ENCODE results near the gene CCNQ.

DNA sequence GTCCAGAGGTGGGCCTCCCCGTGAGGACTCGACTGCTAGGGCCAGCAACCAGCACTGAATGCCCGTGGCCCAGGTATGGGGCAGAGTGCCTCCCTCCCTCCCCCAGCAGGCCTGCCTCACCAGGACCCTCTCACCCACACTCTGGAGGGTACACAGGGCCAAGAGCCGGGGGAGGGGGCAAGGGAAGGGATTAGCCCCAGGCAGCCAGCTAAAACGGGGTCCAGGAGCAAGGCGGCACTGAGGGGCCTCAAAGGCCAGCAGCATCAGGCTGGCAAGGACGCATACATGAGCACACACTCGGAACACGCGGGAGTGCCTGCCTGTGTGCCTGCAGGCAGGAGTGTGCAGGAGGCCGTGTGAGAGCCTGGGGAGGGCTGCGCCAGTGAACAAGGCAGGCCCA lies 29.7 kb upstream of the CCNQ start:
- TF ChIP-seq JUND (IDR thresholded peaks at IDR 0.05) (no peak), YY1 (IDR thresholded peaks at IDR 0.05) (no peak), GABPA (IDR thresholded peaks at IDR 0.05 in 1 of 2, conservative IDR thresholded peaks at IDR 0.05 in 1 of 2) (no peak), SP1 (IDR thresholded peaks at IDR 0.05) (no peak), TAF1 (conservative IDR thresholded peaks at IDR 0.05) (no peak), RAD21 (IDR thresholded peaks at IDR 0.05) (no peak), FOXA1 (IDR thresholded peaks at IDR 0.05) (no peak), FOXA2 (IDR thresholded peaks at IDR 0.05) (no peak)
- TF ChIP-seq, protein P1, sequence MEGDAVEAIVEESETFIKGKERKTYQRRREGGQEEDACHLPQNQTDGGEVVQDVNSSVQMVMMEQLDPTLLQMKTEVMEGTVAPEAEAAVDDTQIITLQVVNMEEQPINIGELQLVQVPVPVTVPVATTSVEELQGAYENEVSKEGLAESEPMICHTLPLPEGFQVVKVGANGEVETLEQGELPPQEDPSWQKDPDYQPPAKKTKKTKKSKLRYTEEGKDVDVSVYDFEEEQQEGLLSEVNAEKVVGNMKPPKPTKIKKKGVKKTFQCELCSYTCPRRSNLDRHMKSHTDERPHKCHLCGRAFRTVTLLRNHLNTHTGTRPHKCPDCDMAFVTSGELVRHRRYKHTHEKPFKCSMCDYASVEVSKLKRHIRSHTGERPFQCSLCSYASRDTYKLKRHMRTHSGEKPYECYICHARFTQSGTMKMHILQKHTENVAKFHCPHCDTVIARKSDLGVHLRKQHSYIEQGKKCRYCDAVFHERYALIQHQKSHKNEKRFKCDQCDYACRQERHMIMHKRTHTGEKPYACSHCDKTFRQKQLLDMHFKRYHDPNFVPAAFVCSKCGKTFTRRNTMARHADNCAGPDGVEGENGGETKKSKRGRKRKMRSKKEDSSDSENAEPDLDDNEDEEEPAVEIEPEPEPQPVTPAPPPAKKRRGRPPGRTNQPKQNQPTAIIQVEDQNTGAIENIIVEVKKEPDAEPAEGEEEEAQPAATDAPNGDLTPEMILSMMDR (IDR thresholded peaks at IDR 0.05; ENCODE audit: low read depth, low read length, missing input control): no peak
- TF ChIP-seq, protein P2, sequence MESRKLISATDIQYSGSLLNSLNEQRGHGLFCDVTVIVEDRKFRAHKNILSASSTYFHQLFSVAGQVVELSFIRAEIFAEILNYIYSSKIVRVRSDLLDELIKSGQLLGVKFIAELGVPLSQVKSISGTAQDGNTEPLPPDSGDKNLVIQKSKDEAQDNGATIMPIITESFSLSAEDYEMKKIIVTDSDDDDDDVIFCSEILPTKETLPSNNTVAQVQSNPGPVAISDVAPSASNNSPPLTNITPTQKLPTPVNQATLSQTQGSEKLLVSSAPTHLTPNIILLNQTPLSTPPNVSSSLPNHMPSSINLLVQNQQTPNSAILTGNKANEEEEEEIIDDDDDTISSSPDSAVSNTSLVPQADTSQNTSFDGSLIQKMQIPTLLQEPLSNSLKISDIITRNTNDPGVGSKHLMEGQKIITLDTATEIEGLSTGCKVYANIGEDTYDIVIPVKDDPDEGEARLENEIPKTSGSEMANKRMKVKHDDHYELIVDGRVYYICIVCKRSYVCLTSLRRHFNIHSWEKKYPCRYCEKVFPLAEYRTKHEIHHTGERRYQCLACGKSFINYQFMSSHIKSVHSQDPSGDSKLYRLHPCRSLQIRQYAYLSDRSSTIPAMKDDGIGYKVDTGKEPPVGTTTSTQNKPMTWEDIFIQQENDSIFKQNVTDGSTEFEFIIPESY (IDR thresholded peaks at IDR 0.05): no peak
- TF ChIP-seq, protein P3, sequence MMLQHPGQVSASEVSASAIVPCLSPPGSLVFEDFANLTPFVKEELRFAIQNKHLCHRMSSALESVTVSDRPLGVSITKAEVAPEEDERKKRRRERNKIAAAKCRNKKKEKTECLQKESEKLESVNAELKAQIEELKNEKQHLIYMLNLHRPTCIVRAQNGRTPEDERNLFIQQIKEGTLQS (IDR thresholded peaks at IDR 0.05): no peak
- TF ChIP-seq, protein P4, sequence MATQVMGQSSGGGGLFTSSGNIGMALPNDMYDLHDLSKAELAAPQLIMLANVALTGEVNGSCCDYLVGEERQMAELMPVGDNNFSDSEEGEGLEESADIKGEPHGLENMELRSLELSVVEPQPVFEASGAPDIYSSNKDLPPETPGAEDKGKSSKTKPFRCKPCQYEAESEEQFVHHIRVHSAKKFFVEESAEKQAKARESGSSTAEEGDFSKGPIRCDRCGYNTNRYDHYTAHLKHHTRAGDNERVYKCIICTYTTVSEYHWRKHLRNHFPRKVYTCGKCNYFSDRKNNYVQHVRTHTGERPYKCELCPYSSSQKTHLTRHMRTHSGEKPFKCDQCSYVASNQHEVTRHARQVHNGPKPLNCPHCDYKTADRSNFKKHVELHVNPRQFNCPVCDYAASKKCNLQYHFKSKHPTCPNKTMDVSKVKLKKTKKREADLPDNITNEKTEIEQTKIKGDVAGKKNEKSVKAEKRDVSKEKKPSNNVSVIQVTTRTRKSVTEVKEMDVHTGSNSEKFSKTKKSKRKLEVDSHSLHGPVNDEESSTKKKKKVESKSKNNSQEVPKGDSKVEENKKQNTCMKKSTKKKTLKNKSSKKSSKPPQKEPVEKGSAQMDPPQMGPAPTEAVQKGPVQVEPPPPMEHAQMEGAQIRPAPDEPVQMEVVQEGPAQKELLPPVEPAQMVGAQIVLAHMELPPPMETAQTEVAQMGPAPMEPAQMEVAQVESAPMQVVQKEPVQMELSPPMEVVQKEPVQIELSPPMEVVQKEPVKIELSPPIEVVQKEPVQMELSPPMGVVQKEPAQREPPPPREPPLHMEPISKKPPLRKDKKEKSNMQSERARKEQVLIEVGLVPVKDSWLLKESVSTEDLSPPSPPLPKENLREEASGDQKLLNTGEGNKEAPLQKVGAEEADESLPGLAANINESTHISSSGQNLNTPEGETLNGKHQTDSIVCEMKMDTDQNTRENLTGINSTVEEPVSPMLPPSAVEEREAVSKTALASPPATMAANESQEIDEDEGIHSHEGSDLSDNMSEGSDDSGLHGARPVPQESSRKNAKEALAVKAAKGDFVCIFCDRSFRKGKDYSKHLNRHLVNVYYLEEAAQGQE (IDR thresholded peaks at IDR 0.05): no peak
- TF ChIP-seq, protein P5, sequence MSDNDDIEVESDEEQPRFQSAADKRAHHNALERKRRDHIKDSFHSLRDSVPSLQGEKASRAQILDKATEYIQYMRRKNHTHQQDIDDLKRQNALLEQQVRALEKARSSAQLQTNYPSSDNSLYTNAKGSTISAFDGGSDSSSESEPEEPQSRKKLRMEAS (IDR thresholded peaks at IDR 0.05): no peak

All from liver (tissue), 3 donors.